ENCODE measurements around the gene WDR33.

The WDR33 gene

GRCh38 chr2:127702395-127703009 lies 108.5 kb downstream of the WDR33 start:
- DNase-seq (ENCODE audit: low spot score) = no peak

DNA sequence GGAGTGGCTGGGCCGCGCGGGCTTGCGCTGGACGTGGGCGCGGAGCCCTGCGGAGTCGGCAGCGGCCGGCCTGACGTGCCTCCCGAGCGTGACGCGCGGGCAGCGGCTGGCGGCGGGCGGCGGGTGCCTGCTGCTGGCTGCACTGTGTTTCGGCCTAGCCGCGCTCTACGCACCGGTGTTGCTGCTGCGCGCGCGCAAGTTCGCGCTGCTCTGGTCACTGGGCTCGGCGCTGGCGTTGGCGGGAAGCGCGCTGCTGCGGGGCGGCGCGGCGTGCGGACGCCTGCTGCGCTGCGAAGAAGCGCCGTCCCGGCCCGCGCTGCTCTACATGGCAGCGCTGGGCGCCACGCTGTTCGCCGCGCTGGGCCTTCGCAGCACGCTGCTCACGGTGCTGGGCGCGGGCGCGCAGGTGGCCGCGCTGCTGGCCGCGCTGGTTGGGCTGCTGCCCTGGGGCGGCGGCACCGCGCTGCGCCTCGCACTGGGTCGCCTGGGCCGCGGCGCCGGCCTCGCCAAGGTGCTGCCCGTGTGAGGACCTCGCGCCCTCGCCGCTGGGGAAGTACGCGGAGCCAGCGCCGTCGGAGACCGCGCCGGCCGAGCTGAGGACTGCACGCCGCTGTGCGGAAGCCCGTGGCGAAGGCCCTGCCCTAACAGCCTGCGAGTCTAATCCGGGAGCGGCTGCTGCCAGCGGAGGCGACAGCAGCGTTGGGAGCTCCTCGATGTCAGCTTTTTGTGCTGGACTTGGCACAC lies 109.1 kb downstream of the WDR33 start:
- peak; percentile 87 for DNase-seq (ENCODE audit: low spot score)
- in situ Hi-C loops (cut with MboI; ENCODE audit: low pct_unique_long_range_greater_than_20kb, low sequenced_read_pairs, unreplicated experiment) = no loop called here
- peak; percentile 16 for TF ChIP-seq CTCF (IDR thresholded peaks at IDR 0.05; ENCODE audit: extremely low read depth, insufficient read depth, missing control alignments)

More at GRCh38 chr2:127702395-127703009, 108.5 kb downstream of the WDR33 start:
- in situ Hi-C loops (cut with MboI; ENCODE audit: low pct_unique_long_range_greater_than_20kb, low sequenced_read_pairs, unreplicated experiment) = no loop called here
- no peak for TF ChIP-seq CTCF (IDR thresholded peaks at IDR 0.05; ENCODE audit: extremely low read depth, insufficient read depth, missing control alignments)

GRCh38 chr2:127701193-127701650 lies 109.7 kb downstream of the WDR33 start, which contains the start of gene SFT2D3:
Gene SFT2D3, plus strand, starts transcription at chr2:127701497. Its CDS starts 32 bp downstream, at chr2:127701529.
- TF ChIP-seq CTCF (IDR thresholded peaks at IDR 0.05; ENCODE audit: extremely low read depth, insufficient read depth, missing control alignments) = no peak
- DNase-seq (ENCODE audit: low spot score) = peak; percentile 98
- in situ Hi-C loops (cut with MboI; ENCODE audit: low pct_unique_long_range_greater_than_20kb, low sequenced_read_pairs, unreplicated experiment) = no loop called here

DNA sequence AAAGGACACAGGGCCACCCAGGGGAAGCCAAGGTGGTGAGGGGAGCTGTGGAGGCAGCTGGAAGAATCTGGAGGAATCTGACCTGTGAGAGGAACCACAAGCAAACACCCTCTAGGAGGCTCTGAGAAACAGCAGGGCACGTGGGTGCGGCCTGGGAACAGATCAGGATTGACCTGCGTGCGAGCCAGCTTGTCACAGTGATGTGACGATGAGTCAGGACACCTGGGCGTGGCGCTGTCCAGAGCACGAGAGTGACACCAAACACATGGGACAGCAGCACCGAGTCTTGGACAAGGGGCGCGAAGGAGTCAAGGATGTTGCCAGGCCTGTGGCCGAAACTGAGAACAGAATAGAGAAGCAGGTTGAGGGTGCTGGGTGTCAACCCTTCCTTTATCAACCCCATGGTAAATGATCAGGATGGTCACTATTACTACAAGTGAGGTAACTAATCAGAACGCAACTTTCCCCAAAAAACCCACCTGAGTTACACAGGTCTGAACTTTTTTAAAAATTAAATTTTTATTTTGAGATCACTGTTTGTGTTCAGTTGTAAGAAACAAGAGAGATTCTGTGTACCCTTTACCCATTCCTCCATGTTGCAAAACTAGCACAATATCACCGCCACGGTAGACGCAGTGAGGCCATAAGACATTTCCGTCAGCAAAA lies 110.3 kb downstream of the WDR33 start:
- no peak for TF ChIP-seq CTCF (IDR thresholded peaks at IDR 0.05; ENCODE audit: extremely low read depth, insufficient read depth, missing control alignments)
- in situ Hi-C loops (cut with MboI; ENCODE audit: low pct_unique_long_range_greater_than_20kb, low sequenced_read_pairs, unreplicated experiment) = no loop called here
- peak; percentile 70 for DNase-seq (ENCODE audit: low spot score)

DNA sequence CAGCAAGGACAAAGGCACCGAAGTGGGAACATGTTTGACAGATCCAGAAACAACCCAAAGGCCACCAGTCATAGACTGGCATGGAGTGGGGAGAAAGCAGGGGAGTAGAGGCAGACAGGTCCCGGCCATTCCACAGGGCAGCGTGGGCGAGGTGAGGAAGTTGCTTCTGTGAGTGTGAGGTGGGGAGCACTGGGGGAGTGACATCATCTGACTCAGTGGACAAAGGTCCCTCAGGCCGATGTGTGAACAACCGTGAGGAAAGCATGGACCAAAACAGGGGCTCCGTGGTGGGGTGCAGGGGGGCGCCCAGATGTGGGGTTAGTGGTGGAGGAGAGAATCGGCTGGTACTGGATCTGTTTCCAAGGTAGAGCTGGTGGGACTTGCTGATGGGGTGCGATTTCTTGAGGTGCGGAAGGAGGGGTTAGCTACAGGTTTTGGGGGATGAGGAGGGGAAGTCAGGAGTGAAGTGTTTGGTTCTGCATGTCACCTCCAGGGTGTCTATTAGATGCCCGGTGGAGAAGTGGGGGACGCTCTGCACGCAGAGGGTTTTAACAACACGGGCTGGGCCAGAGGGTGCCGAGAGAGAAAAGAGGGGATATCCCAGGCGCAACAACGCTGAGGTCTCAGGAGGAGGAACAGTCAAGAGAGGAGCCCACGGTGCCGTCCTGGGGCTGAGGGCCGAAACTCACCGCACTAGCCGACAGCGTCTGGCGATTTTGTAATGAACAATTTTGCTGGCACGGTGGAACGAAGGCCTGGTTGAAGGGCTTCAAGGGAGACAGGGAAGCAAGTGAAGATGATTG lies 112.2 kb downstream of the WDR33 start:
- no peak for TF ChIP-seq CTCF (IDR thresholded peaks at IDR 0.05; ENCODE audit: extremely low read depth, insufficient read depth, missing control alignments)
- DNase-seq (ENCODE audit: low spot score) = no peak
- in situ Hi-C loops (cut with MboI; ENCODE audit: low pct_unique_long_range_greater_than_20kb, low sequenced_read_pairs, unreplicated experiment) = no loop called here
